ENCODE data around the gene STBD1. TPM values are rescaled to one million over a fixed set of nuclear protein-coding genes. Genes with fewer than 3 reads are reported as not detected.
"Not testable (repeated sequence)": the region's sequence is repeated elsewhere in the genome, so short reads cannot be mapped to it uniquely, and the experiment has no call there.

The STBD1 gene
- total RNA-seq, 2 donors from 2014 or later = 17.6 to 37.4 TPM

GRCh38 chr4:76309939-76310550 is 3.5 kb downstream of the STBD1 start:
- DNase-seq (ENCODE audit: low spot score) = no peak
- intact Hi-C loops (cut with DNase I) = loop anchor here (10.0 kb wide), 2 partner anchors 105 to 115 kb away; no protein-coding TSS in a partner anchor

DNA sequence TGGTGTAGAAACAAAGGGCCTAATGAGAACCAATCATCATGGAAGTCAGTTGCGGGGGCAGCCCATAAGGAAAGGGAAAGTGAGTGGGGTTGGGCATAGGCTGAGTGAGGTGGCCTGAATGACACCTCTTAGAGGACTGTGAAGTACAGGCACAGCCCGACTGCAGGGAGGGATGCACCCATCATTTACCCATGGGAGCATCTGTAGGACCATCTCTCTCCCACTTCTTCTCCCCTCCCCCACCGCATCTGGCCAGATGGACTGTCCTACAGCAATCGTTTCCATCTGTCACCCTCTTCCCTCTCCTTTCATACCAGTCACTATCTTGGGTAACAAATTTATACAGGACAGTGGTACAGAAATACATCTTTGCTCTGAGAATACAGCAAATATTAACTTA is 4.2 kb downstream of the STBD1 start:
- no peak for DNase-seq (ENCODE audit: low spot score)
- intact Hi-C loops (cut with DNase I) = no loop called here

DNA sequence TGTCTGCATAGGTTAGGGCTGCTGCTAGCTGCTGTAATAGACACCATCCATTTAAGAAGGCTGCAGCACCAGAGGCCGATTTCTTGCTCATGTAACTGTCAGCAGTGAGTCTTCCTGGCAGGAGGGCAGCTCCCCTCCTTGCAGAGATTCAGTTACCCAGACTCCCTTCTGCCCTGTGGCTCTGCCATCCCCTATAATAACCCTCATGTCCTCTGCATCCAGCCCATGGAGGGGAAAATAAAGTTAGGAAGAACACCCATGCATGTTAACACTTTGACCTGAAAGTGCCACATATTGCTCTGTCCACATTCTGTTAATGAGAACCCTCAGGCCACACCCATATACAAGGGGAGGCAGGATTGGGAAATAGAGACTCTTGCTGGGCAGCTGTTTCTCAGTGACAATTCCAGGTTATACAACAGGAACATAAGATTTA is 5.4 kb downstream of the STBD1 start:
- DNase-seq (ENCODE audit: low spot score) = peak; percentile 32
- intact Hi-C loops (cut with DNase I) = no loop called here

DNA sequence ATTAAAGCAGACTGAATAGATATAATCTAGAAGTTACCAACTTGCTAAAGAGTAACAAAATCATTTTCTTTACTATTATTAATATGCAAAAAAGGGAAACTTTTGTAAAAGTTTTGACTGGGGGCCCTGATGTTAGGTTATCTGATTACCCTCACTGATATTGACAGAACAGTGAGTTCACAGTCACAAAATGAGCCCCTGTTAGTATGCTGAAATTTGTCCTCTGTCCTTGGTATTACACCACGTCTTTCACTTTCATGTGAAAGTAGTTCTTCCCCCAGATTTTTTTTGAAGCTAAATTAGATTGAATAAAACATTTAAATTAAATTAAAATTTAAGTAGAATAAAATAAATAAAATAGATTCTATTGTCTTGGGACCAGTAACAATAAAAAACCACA is 5.9 kb downstream of the STBD1 start:
- DNase-seq (ENCODE audit: low spot score) = no peak

GRCh38 chr4:76313547-76313946 is 7.0 kb downstream of the STBD1 start:
- DNase-seq (ENCODE audit: low spot score) = no peak
- intact Hi-C loops (cut with DNase I) = no loop called here

More for the DNA sequence above, 5.9 kb downstream of the STBD1 start:
- intact Hi-C loops (cut with DNase I) = no loop called here

DNA sequence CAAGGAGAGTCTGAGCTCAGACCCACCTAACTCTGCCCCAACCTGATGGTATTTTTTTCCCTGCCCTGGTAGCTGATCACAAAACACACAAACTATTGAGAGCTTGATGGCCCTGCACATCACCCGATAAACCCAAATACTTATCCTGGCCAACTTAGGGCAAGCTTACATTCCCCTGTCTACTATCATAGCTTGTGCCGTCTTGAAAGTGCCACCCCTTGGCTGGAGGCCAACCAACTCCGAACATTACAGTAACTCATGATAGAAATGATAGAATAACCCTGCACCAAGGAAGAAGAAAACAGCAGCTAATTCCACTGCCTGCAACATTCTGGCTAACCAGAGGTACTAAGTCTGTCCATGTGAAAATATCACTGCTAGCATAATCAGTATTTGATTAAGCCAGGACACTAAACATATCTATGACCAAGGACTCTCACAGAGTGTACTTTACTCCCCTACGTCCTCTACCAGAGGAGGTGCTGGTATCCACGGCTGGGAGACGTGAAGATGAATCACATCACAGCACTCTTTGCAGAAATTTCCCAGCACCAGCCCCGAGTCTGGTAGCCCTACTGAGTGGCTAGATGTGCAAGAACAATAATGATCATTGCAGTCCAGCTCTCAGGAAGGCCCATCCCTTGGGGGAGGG is 8.9 kb downstream of the STBD1 start:
- intact Hi-C loops (cut with DNase I) = no loop called here

GRCh38 chr4:76316131-76316530 is 9.6 kb downstream of the STBD1 start:
- intact Hi-C loops (cut with DNase I) = no loop called here
- DNase-seq (ENCODE audit: low spot score) = no peak

More for the DNA sequence above, 8.9 kb downstream of the STBD1 start:
- DNase-seq (ENCODE audit: low spot score) = no peak

- no peak for DNase-seq (ENCODE audit: low spot score)
- intact Hi-C loops (cut with DNase I) = no loop called here
Observed at GRCh38 chr4:76322236-76322635, 15.7 kb downstream of the STBD1 start.

DNA sequence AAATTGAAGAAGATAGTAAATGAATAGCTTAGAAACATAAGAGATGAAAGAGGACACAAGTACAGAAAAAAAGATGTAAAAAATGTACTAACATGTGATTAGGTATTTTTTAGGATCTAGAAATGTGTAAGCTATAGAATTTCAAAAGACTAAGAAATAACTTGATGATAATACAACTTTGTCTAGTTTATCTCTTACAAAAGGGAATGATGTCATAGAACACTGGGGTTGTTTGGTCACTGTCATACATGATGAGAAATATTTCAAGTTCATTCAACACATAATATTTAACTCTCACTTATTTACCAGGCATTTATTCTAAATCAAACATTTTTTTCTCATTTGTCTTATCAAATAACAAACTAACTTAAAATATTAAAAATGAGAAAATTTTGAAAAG is 18.5 kb downstream of the STBD1 start:
- DNase-seq (ENCODE audit: low spot score) = no peak
- intact Hi-C loops (cut with DNase I) = no loop called here

DNA sequence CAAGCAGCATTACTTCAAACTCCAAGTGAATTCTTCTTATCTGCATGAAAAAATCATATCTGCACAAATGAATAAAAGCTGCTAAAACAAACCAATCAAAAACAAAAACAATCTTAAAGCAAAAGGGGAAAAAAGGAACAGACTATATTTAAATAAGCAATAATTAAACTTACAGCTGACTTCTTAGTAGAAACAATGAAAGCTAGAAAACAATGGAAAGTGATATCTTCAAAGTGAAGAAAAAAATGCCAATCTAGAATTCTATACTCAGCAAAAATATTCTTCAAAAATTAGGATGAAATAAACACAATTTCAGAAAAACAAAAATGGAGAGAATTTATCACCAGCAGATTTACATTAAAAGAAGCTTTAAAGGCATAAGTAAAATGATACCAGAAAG is 20.0 kb downstream of the STBD1 start:
- intact Hi-C loops (cut with DNase I) = no loop called here
- DNase-seq (ENCODE audit: low spot score) = no peak

DNA sequence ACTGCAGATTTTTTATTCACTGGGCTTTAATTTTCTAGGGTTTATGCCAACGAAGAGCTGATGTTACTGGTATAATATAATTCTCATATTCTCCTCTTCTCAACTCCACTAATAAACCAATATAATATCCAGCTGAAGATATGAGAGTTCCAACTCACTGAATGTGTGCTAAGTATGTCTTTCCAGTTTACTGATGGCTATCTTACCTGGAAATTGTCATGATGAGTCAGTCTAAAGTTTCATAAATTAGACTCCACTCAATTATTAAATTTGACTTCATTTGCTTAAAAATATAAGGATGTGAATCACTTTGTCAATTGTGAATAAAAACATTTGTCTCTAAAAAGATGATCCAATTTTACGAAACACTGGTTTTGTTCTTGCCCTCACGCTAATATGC is 28.4 kb downstream of the STBD1 start:
- no peak for DNase-seq (ENCODE audit: low spot score)
- intact Hi-C loops (cut with DNase I) = no loop called here

GRCh38 chr4:76339364-76339763 is 32.8 kb downstream of the STBD1 start:
- intact Hi-C loops (cut with DNase I) = no loop called here
- no peak for DNase-seq (ENCODE audit: low spot score)

DNA sequence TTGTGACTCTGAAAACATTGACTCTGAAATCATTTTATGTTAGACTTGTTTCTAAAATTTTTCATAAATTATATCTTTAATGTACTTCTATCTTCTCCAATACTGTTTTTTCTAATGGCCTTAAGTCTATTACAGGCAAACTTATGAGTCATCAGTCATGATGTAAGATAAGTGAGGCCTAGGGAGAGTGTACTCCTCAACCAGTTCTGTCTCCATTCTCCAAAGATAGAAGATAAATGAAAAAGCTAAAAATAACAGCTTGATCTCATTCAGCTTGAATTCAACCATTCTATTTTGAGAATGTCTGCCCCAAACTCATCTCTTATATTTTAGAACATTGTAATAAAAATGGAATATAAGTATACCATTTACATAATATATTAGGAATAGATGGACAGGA is 34.5 kb downstream of the STBD1 start:
- intact Hi-C loops (cut with DNase I) = no loop called here
- no peak for DNase-seq (ENCODE audit: low spot score)

- DNase-seq (ENCODE audit: low spot score) = no peak
- intact Hi-C loops (cut with DNase I) = no loop called here
Observed at GRCh38 chr4:76342191-76342590, 35.7 kb downstream of the STBD1 start.

DNA sequence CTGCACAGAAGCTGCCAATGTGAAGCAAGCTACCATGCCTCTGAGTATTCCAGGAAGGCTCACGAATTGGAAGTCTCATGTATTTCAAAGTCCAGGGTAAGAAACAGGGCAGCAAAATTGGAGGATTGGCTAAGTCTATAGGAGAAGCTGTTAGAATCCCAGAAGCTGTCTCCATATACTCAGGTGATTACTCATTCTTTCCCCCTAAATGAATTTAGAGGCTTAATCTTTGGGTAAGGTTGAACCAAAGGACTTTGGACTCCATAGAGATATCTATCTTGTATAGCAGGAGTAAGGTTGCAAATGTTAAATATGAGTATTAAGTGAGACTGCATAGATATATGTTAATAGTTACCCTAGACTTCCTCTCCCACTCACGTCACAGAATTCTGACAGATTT is 36.3 kb downstream of the STBD1 start:
- no peak for DNase-seq (ENCODE audit: low spot score)
- intact Hi-C loops (cut with DNase I) = no loop called here

- intact Hi-C loops (cut with DNase I) = no loop called here
- DNase-seq (ENCODE audit: low spot score) = no peak
Observed at GRCh38 chr4:76354517-76355473, 48.3 kb downstream of the STBD1 start.

DNA sequence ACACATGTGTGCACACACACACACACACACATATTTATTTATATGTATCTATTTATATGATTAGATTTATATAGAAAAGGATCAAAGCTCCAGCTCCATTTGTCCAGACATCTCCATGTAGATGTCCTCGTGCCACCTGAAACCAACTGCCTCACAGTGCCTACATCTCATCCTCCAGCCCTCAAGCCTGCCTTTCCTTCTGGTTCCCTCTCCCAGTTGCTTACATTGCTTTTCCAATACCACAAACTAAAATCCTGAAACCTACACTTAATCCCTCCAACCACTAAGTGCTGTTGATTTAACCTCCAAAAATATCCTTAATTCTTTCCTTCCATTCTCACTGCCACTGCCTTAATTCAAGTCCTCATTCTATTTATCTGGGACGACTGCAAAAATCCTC is 51.4 kb downstream of the STBD1 start:
- DNase-seq (ENCODE audit: low spot score) = no peak
- intact Hi-C loops (cut with DNase I) = no loop called here

DNA sequence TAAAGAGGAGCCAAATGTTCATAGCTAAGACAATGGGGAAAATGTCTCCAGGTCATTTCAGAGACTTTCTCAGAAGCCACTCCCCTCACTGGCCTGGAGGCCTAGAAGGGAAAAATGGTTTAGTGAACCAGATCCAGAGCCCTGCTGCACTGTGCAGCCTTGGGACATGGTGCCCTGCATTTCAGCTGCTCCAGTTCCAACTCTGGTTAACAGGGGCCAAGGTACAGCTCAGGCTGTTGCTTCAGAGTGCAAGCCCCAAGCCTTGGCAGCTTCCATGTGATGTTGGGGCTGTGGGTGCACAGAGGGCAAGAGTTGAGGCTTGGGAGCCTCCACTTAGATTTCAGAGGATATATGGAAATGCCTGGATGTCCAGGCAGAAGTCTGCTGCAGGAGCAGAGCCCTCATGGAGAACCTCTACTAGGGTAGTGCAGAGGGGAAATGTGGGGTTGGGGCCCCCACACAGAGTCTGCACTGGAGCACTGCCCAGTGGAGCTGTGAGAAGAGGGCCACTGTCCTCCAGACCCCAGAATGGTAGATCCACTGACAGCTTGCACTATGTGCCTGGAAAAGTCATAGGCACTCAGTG is 53.4 kb downstream of the STBD1 start:
- not testable (repeated sequence) for DNase-seq (ENCODE audit: low spot score)
- intact Hi-C loops (cut with DNase I) = loop anchor here in 1 of 2 donors (10.0 kb wide), 1 partner anchor 1545 kb away; no protein-coding TSS in a partner anchor
